Measurements from ENCODE around the gene TALDO1. TPM values are rescaled to one million over a fixed set of nuclear protein-coding genes. Genes with fewer than 3 reads are reported as not detected.

The TALDO1 gene
- total and polyA plus RNA-seq, 10 of the 15 experiments (the other 5 are each of a cell fraction or from before 2014, with no cell fraction given), result 121 to 302 (median 182) TPM

DNA sequence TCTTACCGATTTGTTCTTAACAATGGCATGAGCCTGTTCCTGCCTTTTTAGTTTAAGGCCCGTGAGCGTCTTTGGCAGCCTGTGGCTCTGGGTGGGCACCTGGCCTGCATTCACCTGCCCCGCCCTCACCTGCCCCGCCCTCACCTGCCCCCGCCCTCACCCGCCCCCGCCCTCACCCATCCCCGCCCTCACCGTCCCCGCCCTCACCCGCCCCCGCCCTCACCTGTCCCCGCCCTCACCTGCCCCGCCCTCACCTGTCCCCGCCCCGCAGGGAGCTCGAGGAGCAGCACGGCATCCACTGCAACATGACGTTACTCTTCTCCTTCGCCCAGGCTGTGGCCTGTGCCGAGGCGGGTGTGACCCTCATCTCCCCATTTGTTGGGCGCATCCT lies 15.8 kb downstream of the TALDO1 start:
- TF ChIP-seq RAD21 (IDR thresholded peaks at IDR 0.05; ENCODE audit: insufficient read depth, low read depth, low read length), result no peak
- no peak for TF ChIP-seq TAF1 (IDR thresholded peaks at IDR 0.05; ENCODE audit: borderline replicate concordance, low read depth, low read length)
- TF ChIP-seq ELK1 (IDR thresholded peaks at IDR 0.05; ENCODE audit: low read depth, low read length), result no peak
- TF ChIP-seq JUND (IDR thresholded peaks at IDR 0.05; ENCODE audit: low read depth, low read length), result no peak
- TF ChIP-seq ZSCAN29 (IDR thresholded peaks at IDR 0.05), result no peak
- TF ChIP-seq, protein P1, sequence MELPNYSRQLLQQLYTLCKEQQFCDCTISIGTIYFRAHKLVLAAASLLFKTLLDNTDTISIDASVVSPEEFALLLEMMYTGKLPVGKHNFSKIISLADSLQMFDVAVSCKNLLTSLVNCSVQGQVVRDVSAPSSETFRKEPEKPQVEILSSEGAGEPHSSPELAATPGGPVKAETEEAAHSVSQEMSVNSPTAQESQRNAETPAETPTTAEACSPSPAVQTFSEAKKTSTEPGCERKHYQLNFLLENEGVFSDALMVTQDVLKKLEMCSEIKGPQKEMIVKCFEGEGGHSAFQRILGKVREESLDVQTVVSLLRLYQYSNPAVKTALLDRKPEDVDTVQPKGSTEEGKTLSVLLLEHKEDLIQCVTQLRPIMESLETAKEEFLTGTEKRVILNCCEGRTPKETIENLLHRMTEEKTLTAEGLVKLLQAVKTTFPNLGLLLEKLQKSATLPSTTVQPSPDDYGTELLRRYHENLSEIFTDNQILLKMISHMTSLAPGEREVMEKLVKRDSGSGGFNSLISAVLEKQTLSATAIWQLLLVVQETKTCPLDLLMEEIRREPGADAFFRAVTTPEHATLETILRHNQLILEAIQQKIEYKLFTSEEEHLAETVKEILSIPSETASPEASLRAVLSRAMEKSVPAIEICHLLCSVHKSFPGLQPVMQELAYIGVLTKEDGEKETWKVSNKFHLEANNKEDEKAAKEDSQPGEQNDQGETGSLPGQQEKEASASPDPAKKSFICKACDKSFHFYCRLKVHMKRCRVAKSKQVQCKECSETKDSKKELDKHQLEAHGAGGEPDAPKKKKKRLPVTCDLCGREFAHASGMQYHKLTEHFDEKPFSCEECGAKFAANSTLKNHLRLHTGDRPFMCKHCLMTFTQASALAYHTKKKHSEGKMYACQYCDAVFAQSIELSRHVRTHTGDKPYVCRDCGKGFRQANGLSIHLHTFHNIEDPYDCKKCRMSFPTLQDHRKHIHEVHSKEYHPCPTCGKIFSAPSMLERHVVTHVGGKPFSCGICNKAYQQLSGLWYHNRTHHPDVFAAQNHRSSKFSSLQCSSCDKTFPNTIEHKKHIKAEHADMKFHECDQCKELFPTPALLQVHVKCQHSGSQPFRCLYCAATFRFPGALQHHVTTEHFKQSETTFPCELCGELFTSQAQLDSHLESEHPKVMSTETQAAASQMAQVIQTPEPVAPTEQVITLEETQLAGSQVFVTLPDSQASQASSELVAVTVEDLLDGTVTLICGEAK (IDR thresholded peaks at IDR 0.05; ENCODE audit: borderline replicate concordance), result no peak
- TF ChIP-seq SMARCA5 (IDR thresholded peaks at IDR 0.05), result no peak
- TF ChIP-seq NFYA (IDR thresholded peaks at IDR 0.05; ENCODE audit: borderline replicate concordance, low read depth, low read length), result no peak
- TF ChIP-seq, protein P2, sequence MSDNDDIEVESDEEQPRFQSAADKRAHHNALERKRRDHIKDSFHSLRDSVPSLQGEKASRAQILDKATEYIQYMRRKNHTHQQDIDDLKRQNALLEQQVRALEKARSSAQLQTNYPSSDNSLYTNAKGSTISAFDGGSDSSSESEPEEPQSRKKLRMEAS (IDR thresholded peaks at IDR 0.05; ENCODE audit: low read depth, low read length), result no peak
- no peak for TF ChIP-seq TCF3 (IDR thresholded peaks at IDR 0.05; ENCODE audit: borderline replicate concordance, insufficient read depth, low read depth, low read length)
- no peak for TF ChIP-seq REST (IDR thresholded peaks at IDR 0.05; ENCODE audit: low read depth, low read length)
- no peak for TF ChIP-seq ZBED1 (IDR thresholded peaks at IDR 0.05; ENCODE audit: borderline replicate concordance)
- TF ChIP-seq NFYB (IDR thresholded peaks at IDR 0.05; ENCODE audit: insufficient read depth, low read depth, low read length), result no peak
- TF ChIP-seq ETV6 (conservative IDR thresholded peaks at IDR 0.05 in 1 of 2, IDR thresholded peaks at IDR 0.05 in 1 of 2; ENCODE audit: borderline replicate concordance in 1 of 2, low read depth in 1 of 2), result no peak
- no peak for TF ChIP-seq CBX5 (IDR thresholded peaks at IDR 0.05; ENCODE audit: low read depth)
- Histone ChIP-seq H2AFZ (ENCODE audit: control insufficient read depth, low read depth, low read length) (no peak overlapping the region), H3K79me2 (ENCODE audit: control insufficient read depth, insufficient read depth, low read length) (no peaks in the 10 kb centered on the region), H3K27me3 (replicated peaks in 1 of 2; ENCODE audit: control insufficient read depth in 2 of 2, insufficient read depth in 2 of 2, low read length in 1 of 2) (no peaks in the 10 kb centered on the region), H3K36me3 (ENCODE audit: control insufficient read depth in 2 of 2, insufficient read depth in 2 of 2, low read length in 1 of 2) (peaks cover 29 to 38% of the 10 kb centered on the region in 2 experiments; a peak in 3 of 4 replicates), H3K4me1 (ENCODE audit: control insufficient read depth, insufficient read depth, low read length) (no peaks in the 10 kb centered on the region), H4K20me1 (ENCODE audit: control insufficient read depth, insufficient read depth) (no peaks in the 10 kb centered on the region), H3K27ac (ENCODE audit: control insufficient read depth, insufficient read depth) (no peak overlapping the region), H3K9me3 (replicated peaks; ENCODE audit: control insufficient read depth, insufficient read depth, low read length) (no peaks in the 10 kb centered on the region), H3K4me3 (no peak overlapping the region), H3K9ac (ENCODE audit: control insufficient read depth, insufficient read depth, low read length) (no peak overlapping the region), H3K4me2 (ENCODE audit: control insufficient read depth, insufficient read depth) (no peak overlapping the region)
- no TSS peak for BruUV-seq (replicated peaks)
- POLR2A ChIA-PET, result no interaction called here
- DNase-seq (ENCODE audit: low read depth, low spot score) (no peak), ATAC-seq (no peak), FAIRE-seq (no peak)
- SMC1A ChIA-PET (ENCODE audit: uncharacterized antibody, unreplicated experiment), result interaction anchor here (1.1 kb wide), 1 partner anchor 39 kb away, joined by 3 read pairs; no protein-coding TSS in a partner anchor
- RAD21 ChIA-PET (ENCODE audit: unreplicated experiment), result no interaction called here
- CTCF ChIA-PET, result no interaction called here
- intact Hi-C loops (cut with micrococcal nuclease; ENCODE audit: unreplicated experiment) (no loop called here), in situ Hi-C loops (cut with MboI) (no loop called here)
- WGBS (ENCODE audit: insufficient coverage, insufficient replicate concordance, low lambda C conversion rate, missing lambda C conversion rate), result 91% methylated on average over 13 of the region's 24 CpGs

Data from GM12878 (cell line).